Kidney (tissue), 14 donors: ENCODE results near the gene OMG. TPM values are rescaled to one million over a fixed set of nuclear protein-coding genes. Genes with fewer than 3 reads are reported as not detected.

Experiments used
- DNase-seq, 5 donors: peaks; one replicate each; pipeline ENCODE4 v3.0.0-alpha.2; 2013 to 2020
- FAIRE-seq: peaks from 2 replicates; lab custom pipeline; 2012; peaks lifted over from hg19 to GRCh38; lab: Jason Lieb, UNC
- H3K27ac ChIP-seq, 2 donors: one replicate each; pipeline ENCODE4 v1.7.0; 2013; ENCODE audit warnings: low read depth in 2 of 2, low read length in 2 of 2, inconsistent platforms in 1 of 2
- H3K27me3 ChIP-seq: one replicate; pipeline ENCODE4 v1.7.1; 2013; ENCODE audit warnings: low read length, inconsistent platforms; ENCODE audit not compliant: control insufficient read depth, insufficient read depth
- H3K36me3 ChIP-seq, 3 donors: one replicate each; pipeline versions ENCODE4 v1.7.0 to v1.7.1; 2013; ENCODE audit warnings: low read length in 3 of 3, control low read depth in 1 of 3, inconsistent platforms in 1 of 3; ENCODE audit not compliant: insufficient read depth in 3 of 3, control insufficient read depth in 2 of 3
- H3K4me1 ChIP-seq, 3 donors: one replicate each; pipeline versions ENCODE4 v1.7.0 to v1.7.1; 2013; ENCODE audit warnings: low read length in 3 of 3, inconsistent platforms in 1 of 3, low read depth in 1 of 3; ENCODE audit not compliant: control insufficient read depth in 2 of 3, insufficient read depth in 2 of 3
- H3K4me3 ChIP-seq, 3 donors: one replicate each; pipeline versions ENCODE4 v1.7.0 to v1.8.1; 2013; ENCODE audit warnings: low read length in 3 of 3, control low read depth in 1 of 3, inconsistent platforms in 1 of 3
- H3K9ac ChIP-seq, 3 donors: one replicate each; pipeline versions ENCODE4 v1.7.0 to v1.7.1; 2013; ENCODE audit warnings: low read length in 3 of 3, control low read depth in 1 of 3, inconsistent platforms in 1 of 3
- H3K9me3 ChIP-seq, 3 donors: one replicate each; pipeline versions ENCODE4 v1.7.0 to v1.7.1; 2013; ENCODE audit warnings: low read length in 3 of 3, control low read depth in 1 of 3, inconsistent platforms in 1 of 3; ENCODE audit not compliant: control insufficient read depth in 2 of 3, insufficient read depth in 1 of 3
- CTCF ChIP-seq: IDR thresholded peaks from 3 replicates; pipeline ENCODE4 v1.5.1; 2012; ENCODE audit warnings: mild to moderate bottlenecking, moderate library complexity, borderline replicate concordance; ENCODE audit not compliant: insufficient read depth; ENCODE audit errors: extremely low read depth
- intact Hi-C: fragments of 100-400 bp; cut with DNase I; formaldehyde crosslinking; loops from one replicate; pipeline ENCODE4 v1.11.1; 2022
- polyA plus RNA-seq: library from polyadenylated mRNA; stranded (reverse); fragments of 350-450 nt; fragmentation: Illumina TruSeq; extraction: RNeasy Lipid Tissue Mini Kit (QIAGEN cat#74804); gene quantifications from one replicate; pipeline ENCODE4 v1.2.3, GENCODE V29; 2014; ENCODE audit warnings: low read depth, low replicate concordance; ENCODE audit not compliant: insufficient read depth
- total RNA-seq: library from RNA; stranded (reverse); fragmentation: NEBNext Ultra II Directional; extraction: Animal tissue kit (Norgen Biotek cat#: 25700); gene quantifications from one replicate; pipeline ENCODE4 v1.2.1, GENCODE V29; 2021
- donor health status: control.
- donor health status: control.
- donor health status: control.
- donor health status: control.
- donor health status: control.
- donor health status: DM: yes; HTN: yes; CAD: no.
- donor health status: Normal renal cell carcinoma (clear cell type).

The OMG gene
- total and polyA plus RNA-seq, 2 donors from 2014 or later = not detected

GRCh38 chr17:31307640-31308039 is 10.6 kb upstream of the OMG start:
- no peak overlapping the region for H3K4me3 ChIP-seq
- no peak for DNase-seq

DNA sequence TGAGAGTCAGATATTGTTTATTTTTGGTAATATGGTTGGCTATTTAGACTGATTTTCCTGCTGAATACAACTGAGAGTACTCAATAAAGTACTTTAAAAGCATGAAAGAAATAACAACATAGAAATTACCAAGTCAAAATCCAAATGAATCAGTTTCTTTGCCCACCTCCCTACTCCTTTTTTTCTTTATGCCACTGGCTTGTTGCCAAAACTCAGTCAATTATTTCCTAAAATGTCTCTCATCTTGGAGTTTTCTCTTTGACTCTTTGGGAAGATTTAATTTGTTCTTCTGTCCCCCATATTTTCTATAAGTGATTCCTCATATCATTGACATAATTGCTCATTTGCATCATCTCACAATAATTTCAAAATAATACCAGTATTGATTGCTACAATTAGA is 2.6 kb upstream of the OMG start:
- no peak for FAIRE-seq
- Histone ChIP-seq H3K27ac (no peak overlapping the region), H3K9me3 (no peaks in the 10 kb centered on the region), H3K4me1 (no peaks in the 10 kb centered on the region), H3K9ac (no peak overlapping the region), H3K4me3 (no peak overlapping the region), H3K27me3 (no peaks in the 10 kb centered on the region), H3K36me3 (no peaks in the 10 kb centered on the region)
- DNase-seq = peak in 2 of 5 donors; percentile 9 to 13
- intact Hi-C loops = no loop called here
- no peak for TF ChIP-seq CTCF

More at GRCh38 chr17:31307640-31308039, 10.6 kb upstream of the OMG start:
- Histone ChIP-seq H3K27ac (no peak overlapping the region), H3K9ac (no peak overlapping the region), H3K27me3 (no peaks in the 10 kb centered on the region), H3K36me3 (no peaks in the 10 kb centered on the region), H3K9me3 (no peaks in the 10 kb centered on the region), H3K4me1 (no peaks in the 10 kb centered on the region)
- FAIRE-seq = no peak
- intact Hi-C loops = no loop called here
- no peak for TF ChIP-seq CTCF

DNA sequence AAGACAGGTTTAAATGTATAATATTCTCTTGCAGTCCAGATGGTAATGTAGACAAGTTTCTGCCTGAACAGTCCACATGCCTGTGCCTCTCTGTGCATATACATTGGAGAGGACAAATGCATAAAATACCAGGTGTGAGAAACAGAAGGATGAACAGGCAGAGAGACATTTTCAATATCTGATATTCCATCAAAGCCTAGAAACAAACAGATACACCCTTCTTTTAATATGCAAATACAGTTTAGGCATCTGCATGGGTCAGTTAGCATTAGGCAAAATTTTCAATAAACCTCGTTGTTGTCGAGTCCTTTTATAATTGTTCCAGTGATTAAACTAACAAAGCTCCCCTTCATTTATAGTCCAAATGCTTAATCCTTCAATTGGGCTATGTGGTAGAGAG is 897 bp downstream of the OMG start:
- no peak for FAIRE-seq

More for the DNA sequence above, 897 bp downstream of the OMG start:
- no peak overlapping the region for H3K4me3 ChIP-seq
- no peak overlapping the region for H3K9ac ChIP-seq
- no peak for DNase-seq
- H3K9me3 ChIP-seq = no peaks in the 10 kb centered on the region
- H3K27ac ChIP-seq = no peak overlapping the region
- no peaks in the 10 kb centered on the region for H3K36me3 ChIP-seq
- intact Hi-C loops = no loop called here
- H3K4me1 ChIP-seq = no peaks in the 10 kb centered on the region
- H3K27me3 ChIP-seq = no peaks in the 10 kb centered on the region
- no peak for TF ChIP-seq CTCF
